ENCODE results near the gene ZFP37.
A peak's percentile ranks its signal among the peaks of the same experiment; 100 is the strongest.

ZFP37 gene

DNA sequence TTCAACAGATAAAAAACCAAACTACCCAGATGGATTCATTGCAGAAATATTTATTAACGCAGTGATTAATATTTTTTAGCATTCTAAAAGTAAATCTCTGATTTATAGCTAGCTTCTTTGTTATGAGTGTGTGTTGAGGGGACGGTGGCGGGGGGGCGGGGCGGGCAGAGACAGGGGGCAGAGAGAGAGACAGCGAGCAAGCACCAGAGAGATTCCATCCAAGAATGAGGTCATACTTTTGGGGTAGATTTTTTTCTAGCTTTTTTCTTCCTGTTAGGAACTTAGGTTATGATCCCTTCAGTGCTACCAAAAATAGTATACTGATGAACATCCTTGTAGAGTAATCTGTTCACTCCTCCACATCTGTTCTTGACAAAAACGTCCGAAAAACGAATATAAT lies 44.0 kb downstream of the ZFP37 start:
- Mint-ChIP-seq H3K27ac (no peak overlapping the region), H3K4me3 (peak overlapping the region; percentile 82), H3K9me3 (ENCODE audit: low read depth) (peaks cover 49% of the 10 kb centered on the region), H3K4me1 (ENCODE audit: low read depth) (no peaks in the 10 kb centered on the region), H3K36me3 (peaks cover 36% of the 10 kb centered on the region), H3K27me3 (peaks cover 17% of the 10 kb centered on the region)

DNA sequence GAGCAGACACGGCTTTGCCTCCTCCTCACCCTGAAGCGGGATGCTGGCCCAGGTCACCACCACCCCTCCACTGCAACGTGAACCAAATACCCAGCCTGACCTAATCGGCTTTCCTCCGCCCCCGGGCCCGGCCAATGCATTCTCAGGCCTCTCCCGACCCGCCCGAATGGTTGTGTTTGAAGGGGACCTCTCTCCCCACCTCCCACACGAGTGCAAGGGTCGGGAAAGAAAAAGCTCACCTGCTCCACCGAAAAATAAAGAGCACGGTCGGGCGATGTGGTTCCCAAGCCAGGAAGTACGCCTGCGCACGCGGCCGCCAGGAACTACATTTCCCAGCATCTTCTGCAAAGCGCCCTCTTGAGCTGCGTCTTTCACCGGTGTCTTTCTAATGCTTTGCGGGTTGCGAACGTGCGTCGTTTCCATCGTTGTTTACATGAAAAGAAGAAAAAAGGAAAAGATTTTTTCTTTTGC lies 44.6 kb downstream of the ZFP37 start, which contains the start of gene ZNF883:
ZNF883 (minus strand) TSS at position 282 of the 471 bp plus-strand sequence.
- Mint-ChIP-seq H3K9me3 (ENCODE audit: low read depth) (peaks cover 52% of the 10 kb centered on the region), H3K27me3 (peaks cover 17% of the 10 kb centered on the region), H3K4me1 (ENCODE audit: low read depth) (no peaks in the 10 kb centered on the region), H3K4me3 (peak within 1 kb of the TSS; percentile 82), H3K27ac (no peak within 1 kb of the TSS), H3K36me3 (peaks cover 34% of the 10 kb centered on the region)

DNA sequence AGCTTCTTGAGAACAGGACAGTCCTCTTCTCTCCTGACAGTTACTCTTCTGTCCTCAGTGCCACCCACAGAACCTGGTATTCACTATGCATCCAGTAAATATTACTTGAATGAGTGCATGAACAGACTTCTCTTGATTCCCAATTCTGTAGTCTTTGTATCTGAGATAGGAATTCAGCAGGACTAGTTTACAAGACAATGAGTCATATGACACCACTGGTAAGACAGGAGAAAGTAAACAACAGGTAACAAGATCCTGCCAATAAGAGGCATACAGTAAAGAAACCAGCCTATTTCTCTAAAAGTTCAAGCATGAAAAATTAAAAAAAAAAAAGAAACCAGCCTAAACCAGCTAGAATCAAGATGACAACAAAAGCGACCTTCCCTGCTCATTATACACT lies 50.7 kb downstream of the ZFP37 start:
- Mint-ChIP-seq H3K4me1 (ENCODE audit: low read depth) (no peaks in the 10 kb centered on the region), H3K4me3 (no peak overlapping the region), H3K36me3 (peaks cover 32% of the 10 kb centered on the region), H3K27ac (no peak overlapping the region), H3K9me3 (ENCODE audit: low read depth) (peaks cover 48% of the 10 kb centered on the region), H3K27me3 (peaks cover 3% of the 10 kb centered on the region)

DNA sequence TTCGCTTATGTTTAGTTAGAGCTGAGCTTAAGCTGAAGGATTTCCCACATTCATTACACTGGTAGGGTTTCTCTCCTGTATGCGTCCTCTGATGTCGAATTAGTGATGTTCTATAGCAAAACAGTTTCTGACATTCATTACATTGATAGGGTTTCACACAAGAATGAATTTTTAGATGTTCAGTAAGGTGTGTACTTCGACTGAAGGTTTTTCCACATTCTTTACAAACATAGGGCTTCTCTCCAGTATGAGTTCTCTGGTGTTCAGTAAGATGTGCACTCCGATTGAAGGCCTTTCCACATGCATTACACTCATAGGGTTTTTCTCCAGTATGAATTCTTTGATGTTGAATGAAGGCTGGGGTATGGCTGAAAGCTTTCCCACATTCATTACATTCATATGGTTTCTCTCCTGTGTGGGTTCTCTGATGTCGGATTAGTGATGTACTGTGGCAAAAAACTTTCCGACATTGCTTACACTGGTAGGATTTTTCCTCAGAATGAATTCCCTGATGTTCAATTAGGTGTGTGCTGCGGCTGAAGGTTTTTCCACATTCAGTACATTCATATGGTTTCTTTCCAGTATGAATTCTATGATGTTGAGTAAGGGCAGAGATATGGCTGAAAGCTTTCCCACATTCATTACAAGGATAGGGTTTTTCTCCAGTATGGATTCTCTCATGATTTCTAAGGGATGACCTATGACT lies 59.1 kb downstream of the ZFP37 start:
- Mint-ChIP-seq H3K4me1 (ENCODE audit: low read depth) (no peaks in the 10 kb centered on the region), H3K36me3 (peaks cover 50% of the 10 kb centered on the region), H3K27me3 (peaks cover 4% of the 10 kb centered on the region), H3K4me3 (no peak overlapping the region), H3K9me3 (ENCODE audit: low read depth) (peaks cover 45% of the 10 kb centered on the region), H3K27ac (no peak overlapping the region)
